AG09319 (cell line): ENCODE measurements around the gene ACSM3.
A peak's percentile ranks its signal among the peaks of the same experiment; 100 is the strongest.

Experiments used
- DNase-seq: peaks from one replicate; pipeline ENCODE4 v3.0.0-alpha.2; 2010; ENCODE audit warnings: low read depth; ENCODE audit errors: extremely low read depth
- CTCF ChIP-seq: IDR thresholded peaks from 2 replicates; pipeline ENCODE4 v1.5.1; 2011; ENCODE audit warnings: low read depth, mild to moderate bottlenecking, inconsistent platforms, low read length, moderate library complexity

Gene ACSM3

DNA sequence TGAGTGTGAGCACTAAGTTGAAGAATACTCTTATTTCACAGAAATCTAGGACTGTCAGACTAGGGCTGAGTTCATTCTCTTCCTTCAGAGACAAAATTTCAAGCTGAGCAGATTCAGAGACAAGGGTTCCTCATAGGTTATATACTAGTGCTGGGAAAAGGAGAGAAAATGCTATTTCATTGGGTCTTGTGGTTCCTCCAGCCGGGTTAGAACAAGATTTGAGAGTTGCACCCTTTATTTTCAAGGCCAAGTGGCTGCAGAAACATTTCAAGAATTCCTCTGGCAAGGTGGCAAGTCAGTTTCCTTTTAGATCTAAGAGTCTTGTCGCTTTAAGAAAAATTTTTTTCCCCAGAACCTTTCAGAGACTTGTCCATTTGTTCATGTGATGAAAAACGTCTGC is 29.0 kb upstream of the ACSM3 start:
- TF ChIP-seq CTCF, result no peak
- no peak for DNase-seq

DNA sequence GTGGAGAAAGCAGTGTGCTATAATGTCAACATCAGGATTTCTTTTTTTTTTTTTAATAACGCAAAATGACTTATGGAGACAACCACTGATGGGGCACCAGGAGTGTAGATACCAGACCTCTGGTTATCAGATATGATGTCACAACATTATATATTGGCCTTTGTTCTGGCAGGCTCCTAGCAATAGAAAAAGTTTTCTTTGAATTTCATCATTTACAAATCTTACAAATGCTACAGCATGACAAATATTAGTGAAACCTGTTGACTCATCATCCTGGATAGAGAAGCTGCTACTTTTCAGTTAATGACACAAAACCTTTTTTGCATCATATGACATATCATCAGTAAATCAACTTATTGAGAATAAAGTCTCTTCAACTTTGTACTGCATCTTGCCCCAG is 28.3 kb upstream of the ACSM3 start:
- no peak for DNase-seq
- TF ChIP-seq CTCF, result no peak

GRCh38 chr16:20740007-20740883 is 23.6 kb upstream of the ACSM3 start:
- DNase-seq, result no peak
- TF ChIP-seq CTCF, result peak; percentile 28

- TF ChIP-seq CTCF, result no peak
These were observed 22.8 kb upstream of the ACSM3 start for GRCh38 chr16:20740901-20741521.

DNA sequence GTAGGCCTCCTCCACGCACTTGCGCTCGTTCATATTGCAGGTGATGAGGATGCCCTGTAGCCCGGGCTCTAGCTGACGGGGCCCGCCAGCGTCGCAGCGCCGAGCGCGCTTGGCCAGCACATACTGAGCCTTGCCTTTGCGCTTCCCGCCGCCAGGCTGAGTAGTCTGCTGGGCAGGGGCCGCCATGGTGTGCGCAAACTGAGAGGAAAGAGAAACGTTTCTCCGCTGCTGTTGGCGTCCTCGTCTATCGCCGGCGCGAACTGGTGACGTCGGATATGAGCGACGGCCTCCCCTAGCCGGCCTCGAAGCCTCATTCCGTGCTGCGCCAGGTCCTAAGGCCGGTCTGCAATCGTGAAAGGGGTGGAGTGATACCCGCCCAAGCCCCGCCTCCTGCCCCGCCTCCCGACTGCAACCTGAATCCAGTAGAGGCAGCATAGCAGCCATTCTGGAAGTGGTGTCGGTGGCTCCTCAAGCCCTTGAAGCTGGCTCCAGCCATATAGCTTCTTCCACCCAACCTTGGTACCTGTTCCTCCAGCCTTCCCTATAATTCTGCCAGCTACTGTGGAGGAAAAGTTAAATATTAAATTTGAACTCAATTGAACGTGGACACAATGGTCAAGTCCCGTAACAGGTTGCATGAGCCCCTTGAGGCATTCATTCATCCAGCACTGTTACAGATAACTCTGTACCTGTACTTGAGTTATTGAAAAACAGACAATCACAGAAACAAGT is 22.1 kb upstream of the ACSM3 start, which contains the start of gene THUMPD1:
Gene THUMPD1 (minus strand): TSS at position 265 of the 732 bp plus-strand sequence. CDS start 79 bp downstream, at position 186.
- TF ChIP-seq CTCF, result no peak; the same call in 1 of the 2 replicates
- peak; percentile 84 for DNase-seq

More at GRCh38 chr16:20740901-20741521, 22.8 kb upstream of the ACSM3 start:
- DNase-seq, result peak; percentile 27

DNA sequence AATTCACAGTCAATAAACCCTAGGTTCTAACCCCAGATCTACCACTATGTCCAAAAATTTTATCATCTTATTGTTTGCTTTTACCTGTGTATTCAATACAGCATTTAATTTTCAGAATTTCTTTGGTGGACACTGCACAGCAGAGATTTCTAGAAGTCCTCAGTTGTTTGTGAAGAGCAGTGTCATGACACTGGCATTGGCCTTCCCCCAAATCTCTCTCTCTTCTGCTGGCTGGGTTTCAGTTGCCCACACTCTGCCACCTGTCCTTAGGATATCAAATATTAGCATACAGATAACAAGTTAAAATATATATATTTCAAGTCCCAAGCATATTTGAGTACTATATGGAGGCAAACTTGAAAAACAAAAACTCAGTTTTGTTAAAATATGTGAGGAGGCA is 20.2 kb upstream of the ACSM3 start:
- no peak for DNase-seq
- no peak for TF ChIP-seq CTCF
